HG02852 (cell line): Measurements from ENCODE around the gene FANCM.

Experiments used
- ATAC-seq: cut with Tn5 transposase; IDR thresholded peaks from one replicate; pipeline ENCODE4 v1.9.1; 2021; ENCODE audit warnings: mild to moderate bottlenecking, moderate library complexity; ENCODE audit not compliant: unreplicated experiment

FANCM gene

GRCh38 chr14:45135659-45136395 is at the start of gene FANCM:
Gene FANCM (plus strand): TSS chr14:45135930. CDS start chr14:45136032, 102 bp downstream.
- peak; percentile 44 for ATAC-seq

- ATAC-seq = peak; percentile 79
These were observed 45.9 kb upstream of the FANCM start for GRCh38 chr14:45089813-45090212.

- ATAC-seq = no peak
These were observed 44.0 kb upstream of the FANCM start for GRCh38 chr14:45091710-45092109.

GRCh38 chr14:45094275-45094674 is 41.5 kb upstream of the FANCM start:
- no peak for ATAC-seq

GRCh38 chr14:45095143-45095542 is 40.6 kb upstream of the FANCM start:
- peak; percentile 61 for ATAC-seq

GRCh38 chr14:45096218-45096617 is 39.5 kb upstream of the FANCM start:
- ATAC-seq = no peak

GRCh38 chr14:45103806-45104205 is 31.9 kb upstream of the FANCM start:
- ATAC-seq = no peak

GRCh38 chr14:45104561-45104960 is 31.2 kb upstream of the FANCM start:
- ATAC-seq = no peak

- ATAC-seq = no peak
These were observed 22.6 kb upstream of the FANCM start for GRCh38 chr14:45112896-45113781.

GRCh38 chr14:45114327-45114726 is 21.4 kb upstream of the FANCM start:
- no peak for ATAC-seq

- no peak for ATAC-seq
These were observed 17.1 kb upstream of the FANCM start for GRCh38 chr14:45118594-45118993.

- ATAC-seq = no peak
These were observed 15.6 kb upstream of the FANCM start for GRCh38 chr14:45120096-45120495.

- no peak for ATAC-seq
These were observed 12.5 kb upstream of the FANCM start for GRCh38 chr14:45123271-45123670.

GRCh38 chr14:45125754-45126153 is 10.0 kb upstream of the FANCM start:
- ATAC-seq = peak; percentile 72

- no peak for ATAC-seq
These were observed 6.6 kb upstream of the FANCM start for GRCh38 chr14:45128963-45129629.

- no peak for ATAC-seq
These were observed 2.1 kb upstream of the FANCM start for GRCh38 chr14:45133683-45134050.

- ATAC-seq = peak; percentile 87
These were observed 1.4 kb upstream of the FANCM start, which contains the start of gene FKBP3 for GRCh38 chr14:45134051-45134958. Gene FKBP3 (minus strand): TSS chr14:45134481. CDS start chr14:45134456, 25 bp downstream.

- no peak for ATAC-seq
These were observed 574 bp upstream of the FANCM start for GRCh38 chr14:45135156-45135555.

- ATAC-seq = no peak
These were observed 669 bp downstream of the FANCM start for GRCh38 chr14:45136399-45136798.

GRCh38 chr14:45140661-45141187 is 5.0 kb downstream of the FANCM start:
- no peak for ATAC-seq
